ENCODE data around the gene MAPKAPK3.

DNA sequence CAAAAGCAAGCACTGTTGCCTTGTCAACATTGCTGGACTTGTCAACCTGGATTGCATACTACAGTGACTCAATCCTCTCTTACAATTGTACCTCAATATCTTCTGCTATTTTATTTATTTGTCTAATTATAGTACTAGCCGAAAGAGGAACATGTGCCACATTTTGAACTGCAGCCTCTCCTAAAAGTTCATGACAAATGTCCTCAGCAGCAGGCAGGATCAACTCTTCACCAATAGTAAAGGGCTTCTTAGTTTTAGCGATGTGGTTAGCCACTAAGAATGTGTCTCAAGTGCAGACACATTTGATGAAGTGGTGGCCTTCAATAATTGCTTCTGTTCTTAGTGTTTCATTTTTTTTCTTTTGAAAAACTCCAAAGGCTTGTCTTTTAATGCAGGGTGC is 71.0 kb downstream of the MAPKAPK3 start:
- TF ChIP-seq, protein P1, sequence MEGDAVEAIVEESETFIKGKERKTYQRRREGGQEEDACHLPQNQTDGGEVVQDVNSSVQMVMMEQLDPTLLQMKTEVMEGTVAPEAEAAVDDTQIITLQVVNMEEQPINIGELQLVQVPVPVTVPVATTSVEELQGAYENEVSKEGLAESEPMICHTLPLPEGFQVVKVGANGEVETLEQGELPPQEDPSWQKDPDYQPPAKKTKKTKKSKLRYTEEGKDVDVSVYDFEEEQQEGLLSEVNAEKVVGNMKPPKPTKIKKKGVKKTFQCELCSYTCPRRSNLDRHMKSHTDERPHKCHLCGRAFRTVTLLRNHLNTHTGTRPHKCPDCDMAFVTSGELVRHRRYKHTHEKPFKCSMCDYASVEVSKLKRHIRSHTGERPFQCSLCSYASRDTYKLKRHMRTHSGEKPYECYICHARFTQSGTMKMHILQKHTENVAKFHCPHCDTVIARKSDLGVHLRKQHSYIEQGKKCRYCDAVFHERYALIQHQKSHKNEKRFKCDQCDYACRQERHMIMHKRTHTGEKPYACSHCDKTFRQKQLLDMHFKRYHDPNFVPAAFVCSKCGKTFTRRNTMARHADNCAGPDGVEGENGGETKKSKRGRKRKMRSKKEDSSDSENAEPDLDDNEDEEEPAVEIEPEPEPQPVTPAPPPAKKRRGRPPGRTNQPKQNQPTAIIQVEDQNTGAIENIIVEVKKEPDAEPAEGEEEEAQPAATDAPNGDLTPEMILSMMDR (IDR thresholded peaks at IDR 0.05), result no peak
- no peak for TF ChIP-seq POLR2A (IDR thresholded peaks at IDR 0.05)

Data from vagina (tissue), 2 donors.